ENCODE results near the gene SLC7A10.

- no peak for TF ChIP-seq POLR2A (IDR thresholded peaks at IDR 0.05)
- TF ChIP-seq CTCF (IDR thresholded peaks at IDR 0.05): no peak
Measured at GRCh38 chr19:33252971-33253370, 27.3 kb upstream of the SLC7A10 start.

Measured in vagina (tissue), 2 donors.